T47D (cell line): ENCODE results near the gene SHOC2.

Experiments used
- DNase-seq, 2 experiments: peaks; one replicate each; pipeline versions ENCODE4 v3.0.0 to v3.0.0-alpha.2; 2011 to 2012; ENCODE audit warnings: low read depth in 1 of 2, low spot score in 1 of 2
- JUND ChIP-seq: IDR thresholded peaks from 2 replicates; pipeline ENCODE4 v1.6.1; 2012; ENCODE audit warnings: low read depth
- in situ Hi-C: cut with HindIII; loops from 2 replicates; pipeline ENCODE4 v1.10.0; 2016; ENCODE audit warnings: low sequenced_read_pairs, low pct_unique_long_range_greater_than_20kb

Gene SHOC2

GRCh38 chr10:110883924-110884323 is 35.5 kb upstream of the SHOC2 start:
- in situ Hi-C loops, result no loop called here
- DNase-seq, result peak in 1 of 2 experiments; percentile 69
- TF ChIP-seq JUND, result no peak

GRCh38 chr10:110885932-110886674 is 33.3 kb upstream of the SHOC2 start:
- in situ Hi-C loops, result no loop called here
- TF ChIP-seq JUND, result peak; percentile 72; the same call in 1 of the 2 replicates
- DNase-seq, result peak in 1 of 2 experiments; percentile 77

- no peak for TF ChIP-seq JUND
- DNase-seq, result no peak
- in situ Hi-C loops, result no loop called here
Observed at GRCh38 chr10:110887560-110887959, 31.8 kb upstream of the SHOC2 start.

GRCh38 chr10:110892602-110893288 is 26.7 kb upstream of the SHOC2 start:
- in situ Hi-C loops, result no loop called here
- no peak for DNase-seq
- no peak for TF ChIP-seq JUND

- TF ChIP-seq JUND, result no peak
- peak in 1 of 2 experiments; percentile 57 for DNase-seq
- in situ Hi-C loops, result no loop called here
Observed at GRCh38 chr10:110893559-110894179, 25.7 kb upstream of the SHOC2 start.

- in situ Hi-C loops, result no loop called here
- DNase-seq, result peak in 1 of 2 experiments; percentile 57
- TF ChIP-seq JUND, result no peak
Observed at GRCh38 chr10:110897184-110897583, 22.2 kb upstream of the SHOC2 start.

GRCh38 chr10:110898391-110898790 is 21.0 kb upstream of the SHOC2 start:
- DNase-seq, result no peak
- no peak for TF ChIP-seq JUND
- in situ Hi-C loops, result no loop called here

GRCh38 chr10:110900983-110901382 is 18.4 kb upstream of the SHOC2 start:
- no peak for TF ChIP-seq JUND
- no peak for DNase-seq
- in situ Hi-C loops, result no loop called here

- in situ Hi-C loops, result no loop called here
- TF ChIP-seq JUND, result no peak
- DNase-seq, result no peak
Observed at GRCh38 chr10:110901954-110902819, 17.2 kb upstream of the SHOC2 start.

GRCh38 chr10:110903280-110904278 is 15.8 kb upstream of the SHOC2 start:
- no peak for TF ChIP-seq JUND
- in situ Hi-C loops, result no loop called here
- no peak for DNase-seq

- in situ Hi-C loops, result no loop called here
- TF ChIP-seq JUND, result no peak
- no peak for DNase-seq
Observed at GRCh38 chr10:110910138-110910537, 9.3 kb upstream of the SHOC2 start.

GRCh38 chr10:110912374-110912773 is 7.0 kb upstream of the SHOC2 start:
- TF ChIP-seq JUND, result no peak
- in situ Hi-C loops, result no loop called here
- DNase-seq, result no peak
